Measurements from ENCODE around the gene SLC36A1. TPM values are rescaled to one million over a fixed set of nuclear protein-coding genes. Genes with fewer than 3 reads are reported as not detected.

Gene SLC36A1
- total RNA-seq, 2 experiments from 2014 or later: 3.4 to 4.4 TPM

Small RNAs within 50 kb of the gene (microRNA-seq; reads per million reads assigned to microRNA genes)
- not detected for gene MIR6499 (ENCODE audit: borderline replicate concordance)

Other genes starting within 250 kb of the SLC36A1 start
- gene CCDC69, start 223.5 kb upstream of the SLC36A1 start, total RNA-seq: 10 to 100 TPM; 24.8 to 26.9 TPM
- gene GM2A, start 194.4 kb upstream of the SLC36A1 start, total RNA-seq: 10 to 100 TPM; 17.2 to 19.3 TPM
- not detected for gene SLC36A3, start 143.8 kb upstream of the SLC36A1 start, total RNA-seq
- gene SLC36A2, start 100.0 kb upstream of the SLC36A1 start, total RNA-seq: not detected
- gene FAT2, start 143.7 kb downstream of the SLC36A1 start, total RNA-seq: not detected
- gene SPARC, start 239.3 kb downstream of the SLC36A1 start, total RNA-seq: under 1 TPM; 0.30 to 0.67 TPM

Data from activated CD4-positive, alpha-beta T cell treated with anti-CD3 and anti-CD28 coated beads for 36 hours (primary cell).